IMR-90 (cell line): Measurements from ENCODE around the gene NCSTN. TPM values are rescaled to one million over a fixed set of nuclear protein-coding genes. Genes with fewer than 3 reads are reported as not detected.

ENCODE experiments used
- ATAC-seq: fragments of 200-7000 bp; cut with Tn5 transposase; 2 replicates; pipeline ENCODE4 v1.9.1; 2020; ENCODE audit warnings: low read depth, mild to moderate bottlenecking, moderate library complexity
- BruUV-seq: library from RNA; stranded (reverse); fragments of 400-500 nt; replicated peaks from 2 replicates; lab custom pipeline; 2021; lab: Mats Ljungman, UMichigan
- CTCF ChIA-PET: fragments of 300-600 bp; formaldehyde crosslinking; extraction: SDS; loops from one replicate; lab custom pipeline; 2021; ENCODE audit warnings: antibody characterized with exemption; lab: Yijun Ruan, JAX
- POLR2A ChIA-PET: fragments of 300-600 bp; sonication (Branson Sonifier 250); formaldehyde crosslinking; loops from one replicate; lab custom pipeline; 2022; ENCODE audit warnings: antibody characterized with exemption; ENCODE audit not compliant: unreplicated experiment; lab: Charles Lee
- DNase-seq: peaks from one replicate; pipeline ENCODE4 v3.0.0; 2013
- H2AFZ ChIP-seq: replicated peaks from 2 replicates; pipeline ENCODE3; 2013; ENCODE audit warnings: low read length, mild to moderate bottlenecking; ENCODE audit not compliant: poor library complexity
- H2AK5ac ChIP-seq: 2 replicates; pipeline ENCODE4 v1.6.1; 2013; ENCODE audit warnings: low read depth, low read length, inconsistent platforms
- H2AK9ac ChIP-seq: replicated peaks from 2 replicates; pipeline ENCODE3; 2013; ENCODE audit warnings: mild to moderate bottlenecking, low read depth, low read length, moderate library complexity; ENCODE audit not compliant: poor library complexity
- H2BK120ac ChIP-seq: 2 replicates; pipeline ENCODE4 v1.6.1; 2013; ENCODE audit warnings: low read depth, low read length, inconsistent platforms
- H2BK15ac ChIP-seq: 3 replicates; pipeline ENCODE4 v1.6.1; 2013; ENCODE audit warnings: low read depth, low read length, inconsistent platforms
- H2BK20ac ChIP-seq: 2 replicates; pipeline ENCODE4 v1.6.1; 2013; ENCODE audit warnings: low read depth, mild to moderate bottlenecking, inconsistent platforms, low read length, moderate library complexity
- H2BK5ac ChIP-seq: 2 replicates; pipeline ENCODE4 v1.6.1; 2013; ENCODE audit warnings: mild to moderate bottlenecking, low read depth, low read length, inconsistent platforms; ENCODE audit not compliant: poor library complexity, severe bottlenecking
- H3K14ac ChIP-seq: replicated peaks from 2 replicates; pipeline ENCODE4 v1.6.1; 2013; ENCODE audit warnings: low read depth, low read length, inconsistent platforms
- H3K18ac ChIP-seq: 2 replicates; pipeline ENCODE4 v1.6.1; 2013; ENCODE audit warnings: low read depth, low read length, control low read depth
- H3K23ac ChIP-seq: 2 replicates; pipeline ENCODE4 v1.6.1; 2013; ENCODE audit warnings: low read depth, low read length, inconsistent platforms
- H3K27ac ChIP-seq: 2 replicates; pipeline ENCODE4 v1.5.1; 2013; ENCODE audit warnings: mild to moderate bottlenecking, control low read depth, low read length; ENCODE audit not compliant: insufficient read depth
- H3K27me3 ChIP-seq: 2 replicates; pipeline ENCODE4 v1.6.1; 2013; ENCODE audit warnings: low read length; ENCODE audit not compliant: control insufficient read depth, insufficient read depth
- H3K36me3 ChIP-seq: 2 replicates; pipeline ENCODE4 v1.6.1; 2013; ENCODE audit warnings: low read length, mixed read lengths; ENCODE audit not compliant: control insufficient read depth, insufficient read depth
- H3K4ac ChIP-seq: 2 replicates; pipeline ENCODE4 v1.6.1; 2013; ENCODE audit warnings: low read depth, low read length, inconsistent platforms
- H3K4me1 ChIP-seq: 2 replicates; pipeline ENCODE4 v1.6.1; 2013; ENCODE audit warnings: low read length, mixed read lengths; ENCODE audit not compliant: control insufficient read depth, insufficient read depth
- H3K4me2 ChIP-seq: 2 replicates; pipeline ENCODE4 v1.6.1; 2013; ENCODE audit warnings: low read depth, mild to moderate bottlenecking, control low read depth, low read length, moderate library complexity
- H3K4me3 ChIP-seq: 2 replicates; pipeline ENCODE4 v1.5.1; 2013; ENCODE audit warnings: low read depth, mild to moderate bottlenecking, control low read depth, low read length, moderate library complexity; ENCODE audit not compliant: insufficient read depth
- H3K56ac ChIP-seq: 2 replicates; pipeline ENCODE4 v1.6.1; 2013; ENCODE audit warnings: low read length, inconsistent platforms; ENCODE audit not compliant: insufficient read depth; ENCODE audit errors: extremely low read depth
- H3K79me1 ChIP-seq, 2 experiments: 2 replicates each; pipeline ENCODE4 v1.6.1; 2013; ENCODE audit warnings: low read length in 2 of 2, inconsistent platforms in 1 of 2, low read depth in 1 of 2
- H3K9ac ChIP-seq: 2 replicates; pipeline ENCODE4 v1.6.1; 2013; ENCODE audit warnings: low read depth, low read length, control low read depth
- H3K9me1 ChIP-seq: 2 replicates; pipeline ENCODE4 v1.6.1; 2013; ENCODE audit warnings: low read length, inconsistent platforms; ENCODE audit not compliant: insufficient read depth
- H3K9me3 ChIP-seq: 2 replicates; pipeline ENCODE4 v1.6.1; 2013; ENCODE audit warnings: low read length; ENCODE audit not compliant: control insufficient read depth, insufficient read depth
- H4K20me1 ChIP-seq: 2 replicates; pipeline ENCODE4 v1.6.1; 2013; ENCODE audit warnings: low read length, inconsistent platforms; ENCODE audit not compliant: insufficient read depth
- H4K5ac ChIP-seq: 2 replicates; pipeline ENCODE4 v1.6.1; 2013; ENCODE audit warnings: mild to moderate bottlenecking, low read depth, low read length, control low read depth
- H4K8ac ChIP-seq, 2 experiments: 2 replicates each; pipeline ENCODE4 v1.6.1; 2013; ENCODE audit warnings: low read depth in 2 of 2, low read length in 2 of 2, control low read depth in 1 of 2, inconsistent platforms in 1 of 2
- H4K91ac ChIP-seq: 2 replicates; pipeline ENCODE4 v1.6.1; 2013; ENCODE audit warnings: low read depth, low read length, inconsistent platforms; ENCODE audit not compliant: insufficient read depth
- BHLHE40 ChIP-seq: fragments of 150-350 bp; IDR thresholded peaks from 2 replicates; pipeline ENCODE4 v1.6.1; 2016; ENCODE audit warnings: mild to moderate bottlenecking, low read depth, low read length
- CEBPB ChIP-seq: IDR thresholded peaks from 2 replicates; pipeline ENCODE4 v1.6.1; 2012; ENCODE audit warnings: low read depth, low read length, improper control_type of control experiment
- CHD1 ChIP-seq: IDR thresholded peaks from 2 replicates; pipeline ENCODE4 v1.6.1; 2012; ENCODE audit warnings: low read depth, low read length, improper control_type of control experiment
- FOS ChIP-seq: fragments of 150-350 bp; IDR thresholded peaks from 2 replicates; pipeline ENCODE4 v1.6.1; 2016; ENCODE audit warnings: low read depth, low read length
- MAFK ChIP-seq: IDR thresholded peaks from 2 replicates; pipeline ENCODE4 v1.6.1; 2012; ENCODE audit warnings: low read depth, low read length, improper control_type of control experiment
- MAZ ChIP-seq: IDR thresholded peaks from 2 replicates; pipeline ENCODE4 v1.6.1; 2012; ENCODE audit warnings: low read depth, mild to moderate bottlenecking, low read length, improper control_type of control experiment, moderate library complexity, borderline replicate concordance
- MXI1 ChIP-seq: IDR thresholded peaks from 2 replicates; pipeline ENCODE4 v1.6.1; 2012; ENCODE audit warnings: low read depth, mild to moderate bottlenecking, low read length, moderate library complexity, borderline replicate concordance
- NFE2L2 ChIP-seq: fragments of 150-350 bp; IDR thresholded peaks from 2 replicates; pipeline ENCODE4 v1.6.1; 2016; ENCODE audit warnings: low read depth, mild to moderate bottlenecking, low read length
- POLR2A ChIP-seq: IDR thresholded peaks from 2 replicates; pipeline ENCODE4 v1.6.1; 2012; ENCODE audit warnings: mild to moderate bottlenecking, low read depth, low read length
- RAD21 ChIP-seq: IDR thresholded peaks from 2 replicates; pipeline ENCODE4 v1.6.1; 2012; ENCODE audit warnings: low read length, improper control_type of control experiment
- RCOR1 ChIP-seq: IDR thresholded peaks from 2 replicates; pipeline ENCODE4 v1.6.1; 2012; ENCODE audit warnings: mild to moderate bottlenecking, low read length, improper control_type of control experiment; ENCODE audit not compliant: insufficient replicate concordance
- RFX5 ChIP-seq: IDR thresholded peaks from 2 replicates; pipeline ENCODE4 v1.8.0; 2012; ENCODE audit warnings: low read depth, mild to moderate bottlenecking, low read length, moderate library complexity
- SMC3 ChIP-seq: fragments of 150-350 bp; IDR thresholded peaks from 2 replicates; pipeline ENCODE4 v1.6.1; 2016; ENCODE audit warnings: low read depth, mild to moderate bottlenecking, antibody characterized with exemption, low read length, moderate library complexity
- WGBS, 2 experiments: methylation state at CpG; one replicate each; pipeline versions ENCODE4 v1.1.5 to v1.1.7; 2013; ENCODE audit warnings: missing lambda C conversion rate in 2 of 2; ENCODE audit not compliant: insufficient read length in 1 of 2; ENCODE audit errors: extremely low coverage in 2 of 2; 5-methylcytosine and 5-hydroxymethylcytosine counted together
- dilution Hi-C: fragments of 300-500 bp; cut with HindIII; formaldehyde crosslinking; loops from one replicate; pipeline ENCODE4 v1.14.3; 2018; ENCODE audit warnings: low sequenced_read_pairs; ENCODE audit not compliant: unreplicated experiment
- in situ Hi-C: fragments of 300-500 bp; cut with MboI; formaldehyde crosslinking; loops from 3 replicates; pipeline ENCODE4 v1.14.3; 2019; ENCODE audit warnings: low sequenced_read_pairs, inconsistent platforms, mixed read lengths
- intact Hi-C: fragments of 100-400 bp; cut with micrococcal nuclease; formaldehyde crosslinking; loops from 2 replicates; pipeline ENCODE4 v1.10.0; 2022
- polyA plus RNA-seq, 3 experiments: library from polyadenylated mRNA; depleted of rRNA; stranded (reverse); fragments of >200 nt; gene quantifications; 2 replicates each; pipeline ENCODE4 v1.2.3, GENCODE V29; 2012; ENCODE audit warnings: low replicate concordance in 1 of 3
- total RNA-seq: library from RNA; depleted of rRNA; stranded (reverse); fragments of >200 nt; gene quantifications from 2 replicates; pipeline ENCODE4 v1.2.3, GENCODE V29; 2012
- TF ChIP-seq, protein P1 (sequence below): conservative IDR thresholded peaks from 2 replicates; pipeline ENCODE4 v1.5.1; 2012; ENCODE audit warnings: mild to moderate bottlenecking, low read depth, low read length, improper control_type of control experiment
- TF ChIP-seq, protein P2 (sequence below): fragments of 150-350 bp; IDR thresholded peaks from 2 replicates; pipeline ENCODE4 v1.6.1; 2016; ENCODE audit warnings: low read depth, mild to moderate bottlenecking, low read length, moderate library complexity, borderline replicate concordance
- TF ChIP-seq, protein P3 (sequence below): fragments of 150-350 bp; IDR thresholded peaks from 2 replicates; pipeline ENCODE4 v1.6.1; 2017; ENCODE audit warnings: mild to moderate bottlenecking, antibody characterized with exemption, low read length, low read depth

The NCSTN gene
- total and polyA plus RNA-seq, 2 of the 4 experiments (the other 2 are of a cell fraction), result 60.2 to 182 TPM

DNA sequence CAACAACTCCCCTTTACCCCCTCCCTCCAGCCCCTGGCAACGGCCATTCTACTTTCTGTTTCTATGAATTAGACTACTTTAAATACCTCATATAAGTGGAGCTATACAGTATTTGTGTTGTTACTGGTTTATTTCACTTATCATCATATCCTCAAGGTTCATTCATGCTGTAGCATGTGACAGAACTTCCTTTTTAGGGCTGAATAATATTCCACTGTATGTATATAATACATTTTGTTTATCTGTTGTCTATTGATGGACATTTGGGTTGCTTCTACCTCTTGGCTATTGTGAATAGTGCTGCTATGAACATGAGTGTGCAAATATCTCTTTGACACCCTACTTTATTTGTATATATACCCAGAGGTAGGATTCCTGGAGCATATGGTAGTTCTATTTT, 25.9 kb downstream of the NCSTN start:
- Histone ChIP-seq H3K4me1 (no peaks in the 10 kb centered on the region), H3K56ac (no peak overlapping the region), H3K27me3 (peaks cover 6% of the 10 kb centered on the region; the same call in 1 of the 2 replicates), H2AK5ac (no peak overlapping the region), H3K79me1 (no peaks in the 10 kb centered on the region), H4K8ac (no peak overlapping the region), H3K4me2 (no peak overlapping the region), H3K18ac (no peak overlapping the region), H3K9me1 (no peaks in the 10 kb centered on the region), H3K4me3 (no peak overlapping the region), H3K9ac (no peak overlapping the region), H3K36me3 (no peaks in the 10 kb centered on the region), H3K14ac (no peak overlapping the region), H2AK9ac (no peak overlapping the region), H4K91ac (no peak overlapping the region), H3K27ac (no peak overlapping the region), H2BK120ac (no peak overlapping the region), H4K5ac (no peak overlapping the region), H2BK20ac (no peak overlapping the region), H2BK15ac (no peak overlapping the region), H2AFZ (no peak overlapping the region), H3K4ac (no peak overlapping the region), H3K23ac (no peak overlapping the region), H3K9me3 (no peaks in the 10 kb centered on the region), H4K20me1 (no peaks in the 10 kb centered on the region), H2BK5ac (no peak overlapping the region)
- intact Hi-C loops (no loop called here), in situ Hi-C loops (no loop called here), dilution Hi-C loops (no loop called here)
- no TSS peak for BruUV-seq
- no peak for DNase-seq
- TF ChIP-seq CHD1 (no peak), SMC3 (no peak), NFE2L2 (no peak), MAFK (no peak), RCOR1 (no peak), RAD21 (no peak), MXI1 (no peak), MAZ (no peak), BHLHE40 (no peak), RFX5 (no peak), CEBPB (no peak), FOS (no peak), POLR2A (no peak)
- TF ChIP-seq, protein P1, sequence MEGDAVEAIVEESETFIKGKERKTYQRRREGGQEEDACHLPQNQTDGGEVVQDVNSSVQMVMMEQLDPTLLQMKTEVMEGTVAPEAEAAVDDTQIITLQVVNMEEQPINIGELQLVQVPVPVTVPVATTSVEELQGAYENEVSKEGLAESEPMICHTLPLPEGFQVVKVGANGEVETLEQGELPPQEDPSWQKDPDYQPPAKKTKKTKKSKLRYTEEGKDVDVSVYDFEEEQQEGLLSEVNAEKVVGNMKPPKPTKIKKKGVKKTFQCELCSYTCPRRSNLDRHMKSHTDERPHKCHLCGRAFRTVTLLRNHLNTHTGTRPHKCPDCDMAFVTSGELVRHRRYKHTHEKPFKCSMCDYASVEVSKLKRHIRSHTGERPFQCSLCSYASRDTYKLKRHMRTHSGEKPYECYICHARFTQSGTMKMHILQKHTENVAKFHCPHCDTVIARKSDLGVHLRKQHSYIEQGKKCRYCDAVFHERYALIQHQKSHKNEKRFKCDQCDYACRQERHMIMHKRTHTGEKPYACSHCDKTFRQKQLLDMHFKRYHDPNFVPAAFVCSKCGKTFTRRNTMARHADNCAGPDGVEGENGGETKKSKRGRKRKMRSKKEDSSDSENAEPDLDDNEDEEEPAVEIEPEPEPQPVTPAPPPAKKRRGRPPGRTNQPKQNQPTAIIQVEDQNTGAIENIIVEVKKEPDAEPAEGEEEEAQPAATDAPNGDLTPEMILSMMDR, result no peak
- TF ChIP-seq, protein P2, sequence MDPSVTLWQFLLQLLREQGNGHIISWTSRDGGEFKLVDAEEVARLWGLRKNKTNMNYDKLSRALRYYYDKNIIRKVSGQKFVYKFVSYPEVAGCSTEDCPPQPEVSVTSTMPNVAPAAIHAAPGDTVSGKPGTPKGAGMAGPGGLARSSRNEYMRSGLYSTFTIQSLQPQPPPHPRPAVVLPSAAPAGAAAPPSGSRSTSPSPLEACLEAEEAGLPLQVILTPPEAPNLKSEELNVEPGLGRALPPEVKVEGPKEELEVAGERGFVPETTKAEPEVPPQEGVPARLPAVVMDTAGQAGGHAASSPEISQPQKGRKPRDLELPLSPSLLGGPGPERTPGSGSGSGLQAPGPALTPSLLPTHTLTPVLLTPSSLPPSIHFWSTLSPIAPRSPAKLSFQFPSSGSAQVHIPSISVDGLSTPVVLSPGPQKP, result no peak
- TF ChIP-seq, protein P3, sequence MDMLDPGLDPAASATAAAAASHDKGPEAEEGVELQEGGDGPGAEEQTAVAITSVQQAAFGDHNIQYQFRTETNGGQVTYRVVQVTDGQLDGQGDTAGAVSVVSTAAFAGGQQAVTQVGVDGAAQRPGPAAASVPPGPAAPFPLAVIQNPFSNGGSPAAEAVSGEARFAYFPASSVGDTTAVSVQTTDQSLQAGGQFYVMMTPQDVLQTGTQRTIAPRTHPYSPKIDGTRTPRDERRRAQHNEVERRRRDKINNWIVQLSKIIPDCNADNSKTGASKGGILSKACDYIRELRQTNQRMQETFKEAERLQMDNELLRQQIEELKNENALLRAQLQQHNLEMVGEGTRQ, result no peak
- no CpG with 5 or more reads among the region's 1 CpG for WGBS, 2 experiments
- ATAC-seq, result no peak
- ChIA-PET CTCF (no interaction called here), POLR2A (no interaction called here)
